H54 (cell line): ENCODE results near the gene TPGS2.
A peak's percentile ranks its signal among the peaks of the same experiment; 100 is the strongest.

ENCODE experiments used
- DNase-seq: peaks from one replicate; pipeline ENCODE4 v3.0.0; 2011; ENCODE audit warnings: low spot score, mixed read lengths; ENCODE audit not compliant: insufficient read length
- FAIRE-seq: peaks from 3 replicates; lab custom pipeline; 2011; peaks lifted over from hg19 to GRCh38; lab: Jason Lieb, UNC
- POLR2A ChIP-seq: IDR thresholded peaks from 2 replicates; pipeline ENCODE4 v1.6.1; 2011; ENCODE audit warnings: low read depth, mild to moderate bottlenecking, low read length

TPGS2 gene

DNA sequence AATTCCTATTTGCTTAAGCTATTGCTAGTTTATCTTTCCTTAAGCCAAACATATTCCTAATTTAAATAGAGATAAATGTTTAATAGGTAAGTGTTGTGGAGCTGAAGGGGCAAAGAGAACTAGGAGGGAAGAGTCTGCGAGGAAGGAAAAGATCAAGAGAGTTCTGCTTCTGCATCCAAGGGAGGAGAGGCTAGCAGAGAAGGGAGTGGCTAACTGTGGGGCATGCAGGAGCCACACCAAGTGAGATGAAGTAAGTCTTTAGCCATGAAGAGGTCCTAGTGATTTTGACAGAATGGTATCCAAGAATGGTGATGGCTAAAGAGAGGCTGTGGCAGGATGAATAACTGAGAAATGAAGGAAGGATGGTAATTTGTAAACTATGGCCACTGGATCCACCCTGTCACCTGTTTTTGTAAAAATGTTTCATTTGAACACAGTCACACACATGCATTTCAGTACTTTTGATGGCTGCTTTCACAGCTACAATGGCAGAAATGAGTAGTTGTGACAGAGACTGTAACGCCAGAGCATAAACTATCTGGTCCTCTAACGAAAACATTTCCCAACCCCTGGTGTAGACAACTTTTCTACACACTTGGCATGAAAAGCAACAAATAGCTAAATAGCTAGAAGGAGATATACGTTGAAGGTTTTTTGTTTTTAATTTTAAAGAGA, 15.6 kb downstream of the TPGS2 start:
- DNase-seq, result no peak
- TF ChIP-seq POLR2A, result no peak
- no peak for FAIRE-seq

DNA sequence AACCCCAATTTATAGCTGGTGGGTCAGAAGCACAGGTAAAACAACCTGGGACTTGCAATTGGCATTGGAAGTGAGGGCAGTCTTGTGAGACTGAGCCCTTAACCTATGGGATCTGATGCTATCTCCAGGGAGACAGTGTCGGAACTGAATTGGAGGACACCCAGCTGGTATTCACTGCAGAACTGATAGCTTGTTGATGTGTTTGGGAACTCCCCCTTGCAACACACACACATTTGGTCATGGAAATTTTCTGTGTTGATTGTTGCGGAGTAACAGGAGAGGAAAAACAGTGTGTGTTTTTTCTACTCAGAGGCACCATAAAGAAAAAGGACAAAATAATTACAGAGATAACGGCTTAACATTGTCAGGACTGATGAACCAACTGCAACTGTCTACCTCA, 16.1 kb downstream of the TPGS2 start:
- FAIRE-seq, result no peak
- DNase-seq, result no peak
- TF ChIP-seq POLR2A, result no peak

DNA sequence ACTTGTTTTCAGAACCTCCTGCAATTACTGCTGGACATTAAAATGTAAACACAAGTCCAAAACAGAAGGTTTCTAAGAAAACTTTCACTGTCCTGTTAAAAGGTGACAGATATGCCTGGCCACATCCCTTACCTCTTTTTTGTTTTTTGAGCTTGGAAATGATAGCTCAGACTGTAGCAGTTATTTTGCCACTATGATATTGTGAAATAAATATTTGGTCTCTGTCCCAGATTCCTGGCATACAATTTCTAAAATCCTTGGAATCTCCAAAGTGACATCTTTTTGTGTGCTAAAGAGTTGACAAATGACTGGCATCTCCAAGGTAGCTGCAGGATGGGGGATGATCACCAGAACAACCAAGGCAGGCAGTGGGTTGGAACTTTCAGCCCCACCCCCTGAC, 16.8 kb downstream of the TPGS2 start:
- no peak for TF ChIP-seq POLR2A
- FAIRE-seq (no peak), DNase-seq (no peak)

DNA sequence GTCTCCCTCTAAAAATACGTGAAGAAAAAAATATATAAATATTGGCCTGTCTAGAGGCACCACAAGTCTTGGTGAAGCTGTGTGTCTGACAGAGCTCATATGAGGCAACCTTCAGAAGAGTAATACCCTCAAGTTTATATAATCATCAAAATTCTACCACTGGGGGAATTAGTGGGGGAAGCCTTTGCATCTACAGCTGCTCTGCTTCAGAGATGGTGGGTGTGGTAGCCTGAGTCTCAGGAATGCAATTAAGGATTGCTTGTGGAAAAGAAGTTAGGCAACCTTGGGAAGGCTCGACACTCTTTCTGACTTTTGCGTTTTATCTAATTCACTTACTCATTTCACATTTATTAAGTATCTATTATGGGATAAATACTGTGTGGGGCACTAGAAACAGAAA, 17.4 kb downstream of the TPGS2 start:
- DNase-seq (no peak), FAIRE-seq (no peak)

DNA sequence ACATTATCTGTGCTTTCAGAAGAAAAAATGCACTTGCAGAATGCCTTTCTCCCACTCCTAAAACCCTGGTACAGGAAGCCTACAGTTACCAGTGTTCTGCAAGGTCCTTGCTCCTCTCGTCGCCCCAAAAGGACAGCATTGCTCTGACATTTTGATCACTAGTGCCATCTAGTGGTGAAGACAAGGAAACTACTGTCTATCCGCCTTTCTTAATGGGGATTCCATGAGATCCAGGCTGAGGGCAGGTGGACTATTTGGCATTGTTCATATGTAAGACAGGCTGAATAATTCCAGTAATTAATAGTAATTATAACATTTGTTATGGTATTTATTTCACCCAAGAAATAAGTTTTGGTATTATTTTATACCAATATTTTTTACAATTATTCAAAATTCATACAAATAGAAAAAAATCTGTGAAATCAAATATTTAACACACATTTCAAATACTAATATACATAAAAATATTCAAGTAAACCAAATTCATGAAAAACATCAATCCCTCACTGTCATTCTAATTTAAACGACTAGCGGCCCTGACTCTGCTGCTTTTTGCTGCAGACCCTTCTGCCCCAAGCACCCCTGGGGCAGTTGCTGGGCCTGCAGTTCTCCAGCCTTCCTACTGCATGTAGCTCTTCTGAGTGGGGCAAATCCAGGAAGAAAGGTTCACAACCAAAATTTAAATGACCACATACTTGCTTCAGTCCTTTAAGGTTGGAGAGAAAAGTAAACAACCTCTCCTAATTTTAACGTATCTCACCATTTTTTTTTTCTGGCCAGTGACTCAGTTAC, 19.0 kb downstream of the TPGS2 start:
- FAIRE-seq, result peak; percentile 73
- no peak for TF ChIP-seq POLR2A
- DNase-seq, result no peak

More for the DNA sequence above, 17.4 kb downstream of the TPGS2 start:
- TF ChIP-seq POLR2A, result no peak

DNA sequence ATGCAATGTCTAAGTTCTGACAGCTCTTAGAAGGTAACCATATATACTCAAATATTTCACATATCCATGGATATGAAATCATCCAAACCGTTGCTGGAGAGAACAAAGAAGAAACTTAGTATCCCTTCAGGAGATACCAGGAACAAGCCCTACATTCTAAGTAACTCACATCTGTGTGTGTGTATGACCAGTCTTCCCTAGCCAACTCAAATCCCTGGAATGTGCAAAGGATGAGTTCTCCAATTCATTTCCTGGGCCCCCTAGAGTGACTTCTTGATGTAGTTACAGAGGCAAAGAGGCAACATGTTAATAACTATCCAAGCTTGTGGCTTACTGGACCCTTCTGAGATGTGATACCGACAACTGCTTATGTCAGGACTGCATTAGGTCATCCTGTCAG, 20.1 kb downstream of the TPGS2 start:
- no peak for TF ChIP-seq POLR2A
- DNase-seq (no peak), FAIRE-seq (no peak)

DNA sequence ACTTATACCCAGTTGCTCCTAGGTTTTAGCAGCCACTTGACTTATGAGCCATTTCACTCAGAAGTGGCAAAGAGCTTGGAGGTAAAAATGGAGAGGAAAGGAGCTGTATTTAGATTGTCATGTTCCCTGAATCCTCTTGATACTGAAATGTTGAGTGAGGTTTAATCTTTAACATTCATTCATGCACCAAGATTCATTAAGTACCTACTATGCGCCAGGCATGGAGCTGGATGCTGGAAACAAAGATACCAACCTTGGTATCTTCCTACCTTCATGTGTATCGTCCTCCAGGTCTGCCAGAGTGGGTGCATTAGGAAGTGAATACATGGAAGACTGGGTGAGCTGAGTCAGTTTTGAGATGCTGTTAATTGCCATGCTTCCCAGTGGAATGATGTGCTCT, 23.7 kb downstream of the TPGS2 start:
- TF ChIP-seq POLR2A, result no peak
- FAIRE-seq, result no peak

DNA sequence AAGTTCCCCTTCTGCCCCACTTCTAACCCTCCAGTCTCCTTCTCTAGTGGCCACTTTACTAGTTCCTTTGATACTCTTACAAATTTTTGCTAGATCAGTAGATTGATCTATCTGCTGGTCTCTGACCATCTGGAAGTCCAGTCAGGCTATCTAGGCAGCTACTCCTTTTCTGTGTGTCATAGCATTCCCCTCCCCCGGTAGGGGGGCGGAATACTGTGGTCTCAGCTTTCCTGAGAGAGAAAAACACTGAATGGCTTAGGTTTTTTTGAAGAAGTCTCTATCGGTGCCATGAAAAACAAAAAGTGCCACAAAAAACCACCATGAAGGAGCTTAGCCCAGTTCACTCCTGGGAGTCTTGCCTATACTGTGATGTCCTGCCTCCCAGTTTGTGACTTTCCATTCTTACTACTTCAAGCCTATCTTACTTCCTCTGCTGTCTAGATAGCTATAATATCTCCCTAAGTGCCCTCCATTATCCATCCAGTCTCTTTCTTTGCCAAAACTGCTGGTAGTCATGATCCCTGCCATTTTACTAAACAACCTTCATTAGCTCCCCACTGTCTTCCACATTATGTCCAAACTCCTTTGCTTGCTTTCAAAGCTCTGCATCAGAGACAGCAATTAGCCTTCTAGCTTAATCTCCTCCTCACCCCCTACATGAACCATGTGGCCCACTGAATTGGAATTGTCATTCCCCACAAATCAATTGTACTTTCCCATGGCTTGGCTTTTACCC, 29.9 kb downstream of the TPGS2 start:
- FAIRE-seq (no peak), DNase-seq (no peak)
- no peak for TF ChIP-seq POLR2A

More for the DNA sequence above, 23.7 kb downstream of the TPGS2 start:
- DNase-seq, result no peak

DNA sequence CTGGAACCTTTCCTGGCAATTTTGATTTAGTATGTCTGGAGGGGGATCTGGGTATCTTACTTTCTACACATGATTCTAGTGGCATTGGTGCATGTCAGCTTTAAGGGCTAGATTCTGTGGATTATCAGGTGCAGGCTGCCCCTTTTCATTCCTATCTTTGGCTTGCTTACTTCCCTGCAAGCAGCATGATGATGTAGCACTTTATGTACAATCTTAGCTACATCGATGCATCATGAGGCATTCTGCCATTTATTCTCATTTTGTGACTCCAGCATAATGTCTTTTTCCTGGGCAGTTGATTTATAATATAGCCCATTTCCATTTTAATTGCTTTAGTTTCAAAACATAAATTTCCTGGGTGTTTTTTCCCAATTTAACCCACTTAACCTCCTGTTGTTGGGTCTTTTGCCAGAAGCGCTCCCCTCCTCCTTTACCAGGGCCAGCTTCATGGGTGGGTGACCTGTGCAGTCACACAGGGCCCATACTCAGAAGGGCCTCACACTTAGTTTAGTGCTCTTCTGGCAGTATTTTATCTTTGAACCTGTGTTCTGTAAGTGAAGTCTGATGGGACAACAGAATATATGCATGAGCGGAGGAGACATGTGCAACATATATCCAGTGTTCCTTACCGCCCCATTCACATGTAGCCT, 36.0 kb downstream of the TPGS2 start:
- no peak for TF ChIP-seq POLR2A
- DNase-seq (no peak), FAIRE-seq (no peak)

DNA sequence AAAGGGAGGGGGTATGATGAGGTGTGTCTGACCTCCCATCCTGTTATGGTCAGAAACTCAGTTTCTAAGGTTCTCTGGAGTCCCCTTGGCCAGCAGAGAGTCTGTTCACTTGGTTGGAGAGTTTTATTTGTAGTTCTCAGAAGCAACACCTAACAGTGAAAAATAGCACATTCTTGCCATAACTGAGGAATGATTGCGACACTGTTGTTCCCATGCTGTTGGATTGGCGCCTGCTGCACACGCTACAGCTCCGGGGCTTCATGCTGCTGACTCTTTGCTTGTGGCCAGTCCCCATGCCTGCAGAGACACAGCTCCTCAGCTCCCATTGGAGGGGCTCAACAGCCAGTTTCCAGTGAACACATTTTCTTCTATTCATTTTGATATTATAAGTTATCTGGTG, 42.1 kb downstream of the TPGS2 start:
- TF ChIP-seq POLR2A, result no peak
- no peak for DNase-seq
- no peak for FAIRE-seq

DNA sequence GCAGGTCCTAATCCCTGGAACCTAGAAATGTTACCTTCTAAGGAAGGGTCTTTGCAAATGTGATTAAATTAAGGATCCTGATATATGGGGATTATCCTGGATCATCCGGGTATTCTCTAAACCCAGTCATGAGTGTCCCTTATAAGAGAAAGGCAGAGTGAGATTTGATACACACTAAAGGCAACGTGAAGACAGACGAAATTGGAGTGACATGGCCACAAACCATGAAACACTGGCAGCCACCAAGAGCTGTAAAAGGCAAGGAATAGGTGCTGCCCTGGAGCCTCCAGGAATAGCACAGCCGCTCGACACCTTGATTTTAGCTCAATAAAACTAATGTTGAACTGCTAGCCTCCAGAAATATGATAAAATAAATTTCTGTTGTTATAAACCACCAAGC, 45.0 kb downstream of the TPGS2 start:
- FAIRE-seq (no peak), DNase-seq (no peak)
- no peak for TF ChIP-seq POLR2A

DNA sequence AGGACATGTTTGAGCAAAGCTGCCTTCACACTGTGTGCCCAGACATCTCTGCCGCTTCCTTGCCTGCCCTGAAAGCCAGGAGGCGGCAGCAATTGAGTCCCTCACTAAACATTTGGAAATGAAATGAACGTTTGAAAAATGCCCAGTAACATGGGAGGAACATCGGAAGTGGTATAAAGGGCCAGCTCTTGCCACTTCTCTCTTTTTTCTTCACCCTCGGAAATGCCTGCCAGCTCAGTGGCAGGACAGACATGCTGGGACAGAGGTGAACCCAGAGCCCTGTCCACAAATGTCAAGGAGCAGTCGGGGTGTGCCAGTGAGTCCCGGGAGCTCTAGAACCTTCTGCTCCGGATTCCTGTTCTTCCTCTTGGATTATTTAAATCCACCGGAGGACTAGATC, 46.1 kb downstream of the TPGS2 start:
- DNase-seq (no peak), FAIRE-seq (no peak)
- no peak for TF ChIP-seq POLR2A

DNA sequence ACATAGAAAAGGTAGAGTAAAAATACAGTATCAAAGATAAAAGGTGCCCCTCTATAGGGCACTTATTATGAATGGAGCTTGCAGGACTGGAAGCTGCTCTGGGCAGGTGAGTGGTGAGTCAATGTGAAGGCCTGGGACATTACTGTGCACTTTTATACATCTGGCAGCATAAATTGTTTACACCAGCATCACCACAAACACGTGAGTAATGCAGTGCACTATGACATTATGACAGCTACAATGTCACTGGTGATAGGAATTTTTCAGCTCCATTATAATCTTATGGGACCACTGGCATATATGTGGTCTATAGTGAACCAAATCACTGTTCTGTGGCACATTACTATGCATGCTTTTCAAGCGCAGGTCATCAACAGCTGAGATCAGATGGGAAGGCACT, 48.1 kb downstream of the TPGS2 start:
- DNase-seq (no peak), FAIRE-seq (no peak)
- TF ChIP-seq POLR2A, result no peak

DNA sequence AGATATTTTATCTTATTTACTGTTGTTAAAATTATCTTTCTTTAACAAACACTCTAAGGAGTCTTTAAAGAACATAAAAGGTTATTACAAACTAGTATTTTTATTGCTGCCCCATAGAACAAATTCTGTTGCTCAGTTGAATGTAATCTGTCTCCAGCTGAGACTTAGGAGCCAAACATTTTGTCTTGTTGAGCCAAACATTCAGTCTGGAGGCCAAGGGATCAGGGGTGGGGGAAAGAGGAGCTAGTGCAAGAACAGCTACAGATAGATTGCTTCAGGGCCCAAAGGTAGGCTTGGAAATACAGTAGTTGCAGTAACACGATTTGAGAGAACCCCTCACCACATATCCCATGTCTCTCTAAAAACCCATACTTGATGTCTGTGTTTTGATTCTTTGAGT, 51.2 kb downstream of the TPGS2 start:
- FAIRE-seq (no peak), DNase-seq (no peak)
- no peak for TF ChIP-seq POLR2A
